MM.1S (cell line): ENCODE measurements around the gene GASK1A.

Source experiments
- CTCF ChIP-seq: fragments of 300-600 bp; sonication (generic); IDR thresholded peaks from 2 replicates; pipeline ENCODE4 v1.5.1; 2016; ENCODE audit warnings: antibody characterized with exemption, low read length, mixed read lengths
- EZH2 ChIP-seq: fragments of 300-600 bp; sonication (generic); optimal IDR thresholded peaks from 2 replicates; pipeline ENCODE3; 2017; ENCODE audit warnings: low read depth, mild to moderate bottlenecking, antibody characterized with exemption, low read length, mixed read lengths
- EZH2phosphoT487 ChIP-seq: fragments of 300-600 bp; sonication (generic); IDR thresholded peaks from 2 replicates; pipeline ENCODE4 v1.6.1; 2018; ENCODE audit warnings: antibody characterized with exemption, low read length

- TF ChIP-seq CTCF (no peak), EZH2 (no peak), EZH2phosphoT487 (no peak)
Measured at GRCh38 chr3:43006825-43007224, 27.7 kb downstream of the GASK1A start.
